Neural progenitor cell (in vitro differentiated cells): Measurements from ENCODE around the gene FAM131C. TPM values are rescaled to one million over a fixed set of nuclear protein-coding genes. Genes with fewer than 3 reads are reported as not detected.
"Not testable (repeated sequence)": the region's sequence is repeated elsewhere in the genome, so short reads cannot be mapped to it uniquely, and the experiment has no call there.

Experiments used
- DNase-seq: peaks from one replicate; pipeline ENCODE4 v3.0.0-alpha.2; 2016; ENCODE audit warnings: low spot score
- H2AFZ ChIP-seq: fragments of 200-600 bp; sonication (generic); replicated peaks from 2 replicates; pipeline ENCODE4 v1.6.1; 2016; ENCODE audit warnings: antibody characterized with exemption
- H3F3A ChIP-seq: fragments of 200-600 bp; sonication (generic); 2 replicates; pipeline ENCODE4 v1.6.1; 2016; ENCODE audit warnings: antibody characterized with exemption, low read depth
- H3K27ac ChIP-seq: fragments of 200-600 bp; sonication (generic); 2 replicates; pipeline ENCODE4 v1.5.1; 2016; ENCODE audit warnings: mild to moderate bottlenecking
- H3K27me3 ChIP-seq: fragments of 200-600 bp; sonication (generic); 2 replicates; pipeline ENCODE4 v1.6.1; 2016; ENCODE audit warnings: mild to moderate bottlenecking, moderate library complexity
- H3K36me3 ChIP-seq: fragments of 200-600 bp; sonication (generic); 2 replicates; pipeline ENCODE4 v1.5.1; 2016
- H3K4me1 ChIP-seq: fragments of 200-600 bp; sonication (generic); 2 replicates; pipeline ENCODE4 v1.6.1; 2016; ENCODE audit warnings: mixed run types
- H3K4me2 ChIP-seq: fragments of 200-600 bp; sonication (generic); 2 replicates; pipeline ENCODE4 v1.6.1; 2016
- H3K4me3 ChIP-seq: fragments of 200-600 bp; sonication (generic); 2 replicates; pipeline ENCODE4 v1.5.1; 2016
- H3K79me2 ChIP-seq: fragments of 200-600 bp; sonication (generic); 2 replicates; pipeline ENCODE4 v1.6.1; 2016; ENCODE audit warnings: low read depth
- H3K9ac ChIP-seq: fragments of 200-600 bp; sonication (generic); 2 replicates; pipeline ENCODE4 v1.6.1; 2016
- H3K9me3 ChIP-seq: fragments of 200-600 bp; sonication (generic); 2 replicates; pipeline ENCODE4 v1.5.1; 2016; ENCODE audit warnings: low read depth
- H4K20me1 ChIP-seq: fragments of 200-600 bp; sonication (generic); 2 replicates; pipeline ENCODE4 v1.6.1; 2016; ENCODE audit warnings: low read depth
- H3K27ac Mint-ChIP-seq: 3 replicates; pipeline ENCODE4 v1.8.0; 2021; ENCODE audit warnings: mixed read lengths
- H3K27me3 Mint-ChIP-seq: 2 replicates; pipeline ENCODE4 v1.8.0; 2022; ENCODE audit warnings: low read depth, mild to moderate bottlenecking, inconsistent platforms, moderate library complexity, mixed read lengths; ENCODE audit not compliant: insufficient read depth
- H3K36me3 Mint-ChIP-seq: 3 replicates; pipeline ENCODE4 v1.8.0; 2021; ENCODE audit warnings: mixed read lengths
- H3K4me1 Mint-ChIP-seq: 3 replicates; pipeline ENCODE4 v1.8.0; 2021; ENCODE audit warnings: mixed read lengths
- H3K4me3 Mint-ChIP-seq: 3 replicates; pipeline ENCODE4 v1.8.0; 2021; ENCODE audit warnings: mild to moderate bottlenecking, moderate library complexity, mixed read lengths
- H3K9me3 Mint-ChIP-seq: 3 replicates; pipeline ENCODE4 v1.8.0; 2020; ENCODE audit warnings: mixed read lengths
- EZH2 ChIP-seq: fragments of 200-600 bp; sonication (generic); IDR thresholded peaks from 2 replicates; pipeline ENCODE4 v1.6.1; 2017; ENCODE audit warnings: antibody characterized with exemption, mild to moderate bottlenecking, moderate library complexity
- EZH2phosphoT487 ChIP-seq: fragments of 200-600 bp; sonication (generic); IDR thresholded peaks from 2 replicates; pipeline ENCODE4 v1.6.1; 2017; ENCODE audit warnings: antibody characterized with exemption
- total RNA-seq: library from RNA; depleted of rRNA; stranded (reverse); fragments of >200 nt; gene quantifications from 2 replicates; pipeline ENCODE4 v1.2.3, GENCODE V29; 2015; ENCODE audit warnings: low replicate concordance
- TF ChIP-seq, protein P1 (sequence below): fragments of 200-600 bp; sonication (generic); IDR thresholded peaks from 2 replicates; pipeline ENCODE4 v1.5.1; 2017; ENCODE audit warnings: antibody characterized with exemption, mild to moderate bottlenecking

FAM131C gene
- total RNA-seq, 1 donor from 2014 or later = 0.13 TPM

DNA sequence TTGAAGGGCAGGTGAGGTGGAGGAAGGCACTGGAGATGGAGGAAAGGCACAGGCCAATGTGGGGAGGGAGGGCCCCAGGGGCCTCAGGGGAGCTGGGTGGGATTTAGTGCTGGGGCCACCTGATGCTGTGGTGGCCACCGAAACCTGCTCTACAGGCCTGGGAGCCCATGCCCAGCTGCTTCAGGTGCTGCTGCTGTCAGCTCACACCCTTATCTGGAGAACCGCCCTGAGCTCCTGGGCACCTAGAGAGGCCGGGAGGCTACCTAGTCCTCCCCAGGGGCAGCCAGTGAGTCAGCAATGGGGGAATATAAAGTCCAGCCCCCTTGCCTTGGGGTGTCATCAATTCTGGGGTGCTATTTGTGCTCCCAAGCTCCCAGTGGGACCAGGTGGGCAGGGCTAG, 12.2 kb downstream of the FAM131C start:
- no peaks in the 10 kb centered on the region for H3F3A ChIP-seq
- peaks cover 15% of the 10 kb centered on the region for H3K4me1 ChIP-seq
- H2AFZ ChIP-seq = no peak overlapping the region
- no peak overlapping the region for H3K27ac ChIP-seq
- H3K4me3 ChIP-seq = no peak overlapping the region
- no peaks in the 10 kb centered on the region for H3K79me2 ChIP-seq
- no peaks in the 10 kb centered on the region for H4K20me1 ChIP-seq
- H3K36me3 Mint-ChIP-seq = no peaks in the 10 kb centered on the region
- H3K36me3 ChIP-seq = no peaks in the 10 kb centered on the region
- no peaks in the 10 kb centered on the region for H3K27me3 ChIP-seq
- peaks cover 32% of the 10 kb centered on the region for H3K4me1 Mint-ChIP-seq
- no peak overlapping the region for H3K27ac Mint-ChIP-seq
- no peaks in the 10 kb centered on the region for H3K9me3 Mint-ChIP-seq
- peaks cover 10% of the 10 kb centered on the region for H3K27me3 Mint-ChIP-seq
- H3K9ac ChIP-seq = no peak overlapping the region
- no peak overlapping the region for H3K4me3 Mint-ChIP-seq
- no peaks in the 10 kb centered on the region for H3K9me3 ChIP-seq
- TF ChIP-seq, protein P1, sequence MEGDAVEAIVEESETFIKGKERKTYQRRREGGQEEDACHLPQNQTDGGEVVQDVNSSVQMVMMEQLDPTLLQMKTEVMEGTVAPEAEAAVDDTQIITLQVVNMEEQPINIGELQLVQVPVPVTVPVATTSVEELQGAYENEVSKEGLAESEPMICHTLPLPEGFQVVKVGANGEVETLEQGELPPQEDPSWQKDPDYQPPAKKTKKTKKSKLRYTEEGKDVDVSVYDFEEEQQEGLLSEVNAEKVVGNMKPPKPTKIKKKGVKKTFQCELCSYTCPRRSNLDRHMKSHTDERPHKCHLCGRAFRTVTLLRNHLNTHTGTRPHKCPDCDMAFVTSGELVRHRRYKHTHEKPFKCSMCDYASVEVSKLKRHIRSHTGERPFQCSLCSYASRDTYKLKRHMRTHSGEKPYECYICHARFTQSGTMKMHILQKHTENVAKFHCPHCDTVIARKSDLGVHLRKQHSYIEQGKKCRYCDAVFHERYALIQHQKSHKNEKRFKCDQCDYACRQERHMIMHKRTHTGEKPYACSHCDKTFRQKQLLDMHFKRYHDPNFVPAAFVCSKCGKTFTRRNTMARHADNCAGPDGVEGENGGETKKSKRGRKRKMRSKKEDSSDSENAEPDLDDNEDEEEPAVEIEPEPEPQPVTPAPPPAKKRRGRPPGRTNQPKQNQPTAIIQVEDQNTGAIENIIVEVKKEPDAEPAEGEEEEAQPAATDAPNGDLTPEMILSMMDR = no peak
- TF ChIP-seq EZH2 = no peak
- no peak for TF ChIP-seq EZH2phosphoT487
- DNase-seq = no peak
- H3K4me2 ChIP-seq = no peak overlapping the region

DNA sequence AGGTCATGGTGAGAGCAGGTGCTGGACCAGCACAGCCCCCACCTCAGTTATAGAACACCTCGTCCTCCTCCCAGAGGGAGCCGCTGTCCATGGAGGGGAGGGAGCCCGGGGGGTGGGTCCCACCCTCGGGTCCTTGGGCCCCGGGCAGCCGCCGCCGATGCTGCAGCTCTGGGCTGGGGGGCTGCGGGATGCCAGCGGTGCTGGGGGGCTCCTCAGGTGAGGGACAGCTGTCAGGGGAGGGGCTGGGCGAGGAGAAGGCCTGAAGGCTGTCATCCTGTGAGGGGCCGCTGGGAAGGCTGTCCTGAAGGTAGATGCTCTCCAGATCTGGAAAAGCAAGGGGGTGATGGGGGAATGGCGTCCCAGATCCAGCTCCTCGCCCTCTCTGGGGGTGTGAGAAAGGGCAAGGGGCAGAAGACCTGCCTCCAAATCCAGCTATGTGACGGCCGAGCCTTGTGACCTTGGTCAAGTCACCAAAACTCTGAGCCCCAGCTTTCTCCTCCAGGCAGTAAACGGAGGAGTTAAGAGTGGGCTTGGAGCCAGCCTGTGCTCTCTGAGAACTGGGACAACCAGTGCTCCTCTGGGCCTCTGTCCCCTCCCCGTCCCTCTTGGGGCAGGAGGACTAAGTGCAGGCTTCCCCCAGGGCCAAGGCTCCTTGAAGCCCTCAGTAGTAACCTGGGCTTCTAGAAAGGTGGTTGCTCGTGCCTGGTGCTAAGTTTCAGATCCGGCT, 14.9 kb downstream of the FAM131C start:
- not testable (repeated sequence) for H3K9me3 ChIP-seq, H2AFZ ChIP-seq, DNase-seq, H3K27ac Mint-ChIP-seq, H3K36me3 Mint-ChIP-seq, H3K27me3 ChIP-seq, H3K9ac ChIP-seq, H3K36me3 ChIP-seq, H4K20me1 ChIP-seq, H3K9me3 Mint-ChIP-seq, H3K4me3 Mint-ChIP-seq, H3K4me1 ChIP-seq, H3K27ac ChIP-seq, H3K27me3 Mint-ChIP-seq, H3K4me2 ChIP-seq, H3K4me3 ChIP-seq, H3K79me2 ChIP-seq, H3F3A ChIP-seq
- H3K4me1 Mint-ChIP-seq = peaks cover 14% of the 10 kb centered on the region

DNA sequence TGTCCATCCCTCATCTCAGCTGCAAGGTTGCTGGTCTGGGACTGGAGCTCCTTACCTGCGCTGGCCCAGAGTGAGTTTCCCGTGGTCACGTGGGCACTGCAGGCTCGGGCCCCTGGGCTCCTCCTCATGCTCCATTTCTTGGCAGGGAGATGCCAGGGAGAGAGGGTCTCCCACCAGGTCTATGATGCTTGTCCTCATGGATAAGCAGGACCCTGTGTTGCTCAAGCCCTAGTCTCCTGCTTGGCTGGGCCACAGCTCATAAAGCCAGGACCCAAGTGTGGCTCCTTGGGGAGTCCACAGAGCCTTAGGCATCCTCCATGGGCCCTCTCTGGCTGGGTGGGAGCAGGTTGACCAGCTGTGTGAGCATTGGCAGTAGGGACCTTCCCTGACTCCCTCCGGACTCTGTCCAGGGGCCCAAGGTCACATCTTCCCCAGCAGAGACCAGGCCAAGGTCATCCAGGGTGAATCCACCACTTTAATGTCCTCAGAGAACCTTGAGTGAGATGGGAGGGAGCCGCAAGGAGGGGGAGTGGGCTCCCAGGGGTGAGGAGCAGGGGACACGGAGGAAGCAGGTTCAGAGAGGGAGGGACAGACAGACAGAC, 16.0 kb downstream of the FAM131C start:
- H3K9me3 Mint-ChIP-seq, H3K27me3 ChIP-seq, H4K20me1 ChIP-seq, H3K9ac ChIP-seq, H3K27me3 Mint-ChIP-seq, H3K36me3 Mint-ChIP-seq, H3K4me1 ChIP-seq, H3K27ac ChIP-seq, H3K4me3 ChIP-seq, H2AFZ ChIP-seq, DNase-seq, H3K27ac Mint-ChIP-seq, H3K79me2 ChIP-seq, H3K4me1 Mint-ChIP-seq, H3K36me3 ChIP-seq, H3K9me3 ChIP-seq, H3F3A ChIP-seq, H3K4me2 ChIP-seq, H3K4me3 Mint-ChIP-seq: not testable (repeated sequence)

DNA sequence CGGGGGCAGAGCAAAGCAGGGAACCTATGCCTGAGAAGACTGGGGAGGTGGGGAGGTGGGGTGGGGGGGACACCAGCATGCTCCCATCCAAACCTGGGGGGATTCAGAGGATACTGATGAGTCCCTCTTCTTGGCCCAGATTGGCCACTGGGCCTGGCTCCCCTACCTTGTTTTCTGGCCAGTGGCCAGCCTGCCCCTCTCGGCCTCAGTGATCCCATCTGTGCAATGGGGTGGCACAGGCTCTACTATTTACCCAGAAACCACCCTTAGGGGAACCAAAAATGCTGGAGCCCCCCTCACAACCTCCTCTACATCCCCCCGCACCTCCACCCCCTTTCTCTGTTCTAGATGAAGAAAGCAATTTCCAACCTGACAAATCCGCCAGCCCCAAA, 16.9 kb downstream of the FAM131C start:
- not testable (repeated sequence) for H3K9me3 ChIP-seq, DNase-seq, H3K79me2 ChIP-seq, H3F3A ChIP-seq, H3K4me1 ChIP-seq, H3K4me3 ChIP-seq, H3K27ac ChIP-seq, H3K27ac Mint-ChIP-seq, H3K9ac ChIP-seq, H3K9me3 Mint-ChIP-seq, H3K36me3 ChIP-seq, H2AFZ ChIP-seq, H3K36me3 Mint-ChIP-seq, H3K27me3 ChIP-seq, H3K4me1 Mint-ChIP-seq, H3K4me3 Mint-ChIP-seq, H3K4me2 ChIP-seq, H4K20me1 ChIP-seq, H3K27me3 Mint-ChIP-seq
